Lung (tissue), 12 donors: ENCODE measurements around the gene KIAA1755. TPM values are rescaled to one million over a fixed set of nuclear protein-coding genes. Genes with fewer than 3 reads are reported as not detected.

ENCODE experiments used
- ATAC-seq: fragments of 200-7000 bp; cut with Tn5 transposase; one replicate; pipeline ENCODE4 v1.9.1; 2020; ENCODE audit warnings: moderate number of reproducible peaks; ENCODE audit not compliant: insufficient read depth, low FRiP score
- DNase-seq, 3 donors: peaks; one replicate each; pipeline ENCODE4 v3.0.0-alpha.2; 2013 to 2017
- H3K27ac ChIP-seq, 2 donors: one replicate each; pipeline ENCODE4 v1.5.1; 2013; ENCODE audit warnings: mild to moderate bottlenecking in 2 of 2, moderate library complexity in 2 of 2, control low read depth in 1 of 2, inconsistent platforms in 1 of 2, low read depth in 1 of 2, low read length in 1 of 2
- H3K27me3 ChIP-seq, 3 donors: one replicate each; pipeline ENCODE4 v1.5.1; 2013; ENCODE audit warnings: low read length in 2 of 3; ENCODE audit not compliant: control insufficient read depth in 3 of 3, insufficient read depth in 3 of 3
- H3K36me3 ChIP-seq, 4 donors: one replicate each; pipeline ENCODE4 v1.5.1; 2013; ENCODE audit warnings: low read length in 4 of 4, mild to moderate bottlenecking in 1 of 4, moderate library complexity in 1 of 4; ENCODE audit not compliant: control insufficient read depth in 4 of 4, insufficient read depth in 4 of 4
- H3K4me1 ChIP-seq, 5 donors: one replicate each; pipeline ENCODE4 v1.5.1; 2013; ENCODE audit warnings: low read length in 5 of 5, mild to moderate bottlenecking in 2 of 5, moderate library complexity in 1 of 5; ENCODE audit not compliant: control insufficient read depth in 5 of 5, insufficient read depth in 5 of 5
- H3K4me3 ChIP-seq: one replicate; pipeline ENCODE4 v1.5.1; 2013; ENCODE audit warnings: mild to moderate bottlenecking, control low read depth, moderate library complexity
- H3K9ac ChIP-seq, 2 donors: one replicate each; pipeline ENCODE4 v1.5.1; 2013; ENCODE audit warnings: low read length in 2 of 2, control low read depth in 1 of 2; ENCODE audit not compliant: insufficient read depth in 1 of 2
- H3K9me3 ChIP-seq, 4 donors: one replicate each; pipeline ENCODE4 v1.5.1; 2013; ENCODE audit warnings: low read length in 3 of 4, mild to moderate bottlenecking in 1 of 4, moderate library complexity in 1 of 4; ENCODE audit not compliant: control insufficient read depth in 4 of 4, insufficient read depth in 3 of 4
- CTCF ChIP-seq: IDR thresholded peaks from 2 replicates; pipeline ENCODE4 v1.5.1; 2012; ENCODE audit warnings: mild to moderate bottlenecking; ENCODE audit errors: control extremely low read depth, extremely low read depth
- WGBS, 2 donors: extraction: QIAGEN DNeasy Blood & Tissue Kit; methylation state at CpG; one replicate each; pipeline ENCODE4 v1.1.7; 2013; 5-methylcytosine and 5-hydroxymethylcytosine counted together
- polyA plus RNA-seq, 2 donors: library from polyadenylated mRNA; stranded (reverse); fragments of 200-250 nt; gene quantifications; one replicate each; pipeline ENCODE4 v1.2.1, GENCODE V29; 2013
- total RNA-seq, 2 donors: library from RNA; depleted of rRNA in 1 of 2; stranded (reverse); fragments of >200 nt in 1 of 2; gene quantifications; one replicate each; pipeline ENCODE4 v1.2.1, GENCODE V29; 2014 to 2021
- donor health status: control.
- donor health status: control.
- donor health status: Bipolar disorder and iron deficiency.
- donor health status: healthy.
- donor health status: DM: yes; HTN: yes; CAD: no.

The KIAA1755 gene
- total and polyA plus RNA-seq, 4 donors: 0.33 to 2.0 (median 1.3) TPM

DNA sequence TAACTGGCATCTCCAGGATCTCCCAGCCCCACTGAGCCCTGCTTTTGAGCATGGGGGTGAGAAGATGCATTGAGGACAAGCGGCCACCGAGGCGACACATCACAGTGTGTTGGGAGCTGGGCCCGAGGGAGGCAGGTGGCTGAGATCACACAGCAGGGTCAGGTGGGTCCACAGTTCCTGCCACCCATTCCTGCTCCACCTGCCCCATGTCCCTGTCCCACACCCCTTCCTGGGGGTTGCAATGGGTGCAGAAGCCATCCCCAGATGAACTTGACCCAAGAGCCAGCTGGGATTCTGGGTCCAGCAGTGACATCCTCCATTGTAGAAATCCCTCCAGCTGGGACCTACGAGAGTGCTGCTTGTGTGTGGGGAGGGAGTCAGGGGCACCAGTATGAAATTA lies 96.5 kb downstream of the KIAA1755 start:
- H3K9me3 ChIP-seq: no peaks in the 10 kb centered on the region
- DNase-seq (no peak), ATAC-seq (no peak)
- no peak for TF ChIP-seq CTCF
- peak overlapping the region; percentile 70 for H3K4me3 ChIP-seq
- peak overlapping the region; percentile 89 to 90 for H3K27ac ChIP-seq
- WGBS, 2 donors: 64 to 92% methylated on average over 5 of the region's 5 CpGs
- H3K4me1 ChIP-seq: peaks cover 0 to 49% (median 14%) of the 10 kb centered on the region in 5 donors
- H3K9ac ChIP-seq: peak overlapping the region in 1 of 2 donors; percentile 4
- H3K27me3 ChIP-seq: no peaks in the 10 kb centered on the region
- peaks cover 0 to 15% (median 3%) of the 10 kb centered on the region in 4 donors for H3K36me3 ChIP-seq

GRCh38 chr20:38162878-38163875 lies 97.4 kb downstream of the KIAA1755 start:
- no peak for TF ChIP-seq CTCF
- Histone ChIP-seq H3K4me1 (peaks cover 0 to 56% (median 19%) of the 10 kb centered on the region in 5 donors), H3K4me3 (peak overlapping the region; percentile 70), H3K9me3 (no peaks in the 10 kb centered on the region), H3K27me3 (no peaks in the 10 kb centered on the region), H3K36me3 (peaks cover 0 to 15% (median 3%) of the 10 kb centered on the region in 4 donors), H3K27ac (peak overlapping the region; percentile 89 to 90), H3K9ac (peak overlapping the region in 1 of 2 donors; percentile 2)
- 54 to 73% methylated on average over 15 of the region's 15 CpGs for WGBS, 2 donors
- no peak for DNase-seq
- ATAC-seq: no peak

DNA sequence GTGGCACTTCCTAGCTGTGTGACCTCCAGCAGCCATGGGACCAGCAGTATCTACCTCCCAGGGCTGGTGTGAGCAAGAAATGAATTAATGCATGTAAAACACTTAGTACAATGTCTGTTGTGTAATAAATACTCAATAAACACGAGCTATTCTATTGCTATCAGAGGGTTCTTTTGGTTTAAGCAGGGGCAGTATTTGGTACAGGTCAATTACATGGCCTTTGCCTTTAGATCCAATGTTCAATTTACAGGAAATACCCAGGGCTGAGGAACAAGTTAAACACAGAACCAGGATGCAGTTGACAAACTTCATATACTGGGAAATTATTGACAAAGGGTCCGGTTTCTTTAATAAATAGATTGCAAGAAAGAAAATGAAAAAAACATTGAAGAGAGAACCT lies 98.4 kb downstream of the KIAA1755 start:
- TF ChIP-seq CTCF: no peak
- ATAC-seq (no peak), DNase-seq (no peak)
- Histone ChIP-seq H3K27ac (peak overlapping the region; percentile 30 to 79), H3K4me1 (peaks cover 3 to 63% (median 25%) of the 10 kb centered on the region in 5 donors), H3K27me3 (no peaks in the 10 kb centered on the region), H3K4me3 (no peak overlapping the region), H3K9ac (no peak overlapping the region), H3K36me3 (peaks cover 0 to 15% (median 3%) of the 10 kb centered on the region in 4 donors), H3K9me3 (no peaks in the 10 kb centered on the region)
- WGBS, 2 donors: 54 to 65% methylated on average over 2 of the region's 2 CpGs
